GM21526 (cell line): ENCODE data around the gene SLC2A9.
"Not testable (repeated sequence)": the region's sequence is repeated elsewhere in the genome, so short reads cannot be mapped to it uniquely, and the experiment has no call there.

Source experiments
- ATAC-seq: cut with Tn5 transposase; IDR thresholded peaks from one replicate; pipeline ENCODE4 v1.9.1; 2021; ENCODE audit warnings: moderate library complexity; ENCODE audit not compliant: unreplicated experiment, low FRiP score

Gene SLC2A9

DNA sequence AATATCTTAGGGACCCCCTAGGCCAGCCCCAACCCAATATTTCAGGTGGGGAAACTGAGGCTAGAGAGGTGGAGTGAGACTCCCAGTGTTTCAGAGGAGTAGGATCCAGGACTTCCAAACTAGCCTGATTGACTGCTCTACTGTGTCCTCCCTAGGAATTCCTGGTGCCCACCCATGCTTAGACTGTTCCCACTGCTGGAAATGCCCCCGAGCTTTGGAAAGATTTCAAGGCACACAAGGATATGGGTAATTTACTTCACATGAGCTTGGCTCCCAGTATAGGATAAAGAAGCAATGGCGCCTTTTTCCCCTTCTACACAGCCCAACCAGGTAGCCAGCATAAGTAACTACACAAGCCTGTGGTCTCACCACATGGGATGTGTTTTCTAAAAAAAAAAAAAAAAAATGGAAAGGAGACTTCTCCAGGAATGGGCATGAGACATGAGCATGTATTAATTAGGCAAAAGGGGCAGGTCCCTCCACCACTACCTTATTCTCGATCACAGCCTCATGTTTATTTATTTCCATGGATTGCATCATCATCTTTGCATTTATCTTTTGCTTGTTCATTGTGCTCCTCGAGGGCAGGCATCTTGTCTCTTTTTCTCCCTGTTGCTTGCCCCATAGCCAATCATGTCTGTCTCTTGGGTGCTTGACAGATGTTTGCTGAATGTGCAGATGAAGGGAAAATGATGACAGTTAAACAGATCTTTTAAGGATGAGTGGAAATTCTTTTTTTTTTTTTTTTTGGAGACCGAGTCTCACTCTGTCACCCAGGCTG lies 173.1 kb downstream of the SLC2A9 start:
- ATAC-seq = no peak

DNA sequence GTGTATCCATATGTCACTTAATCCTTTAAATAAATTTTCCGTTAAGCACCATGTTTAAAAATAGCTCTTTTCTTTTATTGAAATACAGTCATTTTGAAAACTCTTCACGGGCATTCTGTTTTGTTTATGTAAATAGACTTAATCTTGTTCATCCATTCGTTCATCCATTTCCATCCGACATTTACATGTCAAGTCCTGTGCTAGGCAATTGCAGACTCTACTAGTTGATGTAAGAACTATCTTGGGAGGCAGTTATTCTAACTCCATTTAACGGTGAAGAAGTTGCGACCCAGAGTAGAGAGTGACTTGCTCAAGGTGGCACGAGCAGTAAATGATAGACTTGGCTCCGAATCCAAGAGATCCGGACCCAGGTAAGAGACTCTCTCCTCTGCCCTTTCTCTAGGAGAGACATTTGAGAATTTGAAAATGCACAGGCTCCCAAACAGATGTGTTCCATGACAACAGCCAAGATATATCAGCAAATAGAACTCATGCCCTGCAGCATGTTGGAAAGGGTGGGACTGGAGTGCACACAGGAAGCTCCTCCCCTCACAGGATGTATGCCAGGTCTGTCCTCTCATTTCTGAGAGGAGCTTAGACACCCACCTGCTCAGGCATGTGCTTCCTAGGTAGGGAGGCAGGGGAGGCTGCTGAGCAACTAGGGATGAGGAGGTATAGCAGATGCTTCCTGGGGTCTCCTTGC lies 175.4 kb downstream of the SLC2A9 start:
- no peak for ATAC-seq

DNA sequence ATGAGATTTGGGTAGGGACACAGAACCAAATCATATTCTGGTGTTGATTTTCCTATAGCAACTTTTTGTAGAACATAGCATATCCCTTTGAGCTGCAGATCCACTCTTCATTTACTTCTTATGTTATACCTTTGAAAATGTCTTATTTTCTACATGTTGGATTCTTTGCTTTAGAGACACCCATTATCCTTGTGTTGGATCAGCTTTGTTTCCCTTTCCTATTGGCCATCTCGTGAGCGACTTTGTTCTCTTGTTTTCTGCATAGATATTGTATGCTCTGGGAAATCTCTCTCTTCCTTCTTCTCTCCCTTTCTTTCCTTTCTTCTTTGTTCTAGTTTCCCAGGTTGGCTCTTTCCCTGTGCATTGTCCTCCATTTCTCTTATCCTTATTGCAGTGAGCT lies 180.2 kb downstream of the SLC2A9 start:
- ATAC-seq = no peak

DNA sequence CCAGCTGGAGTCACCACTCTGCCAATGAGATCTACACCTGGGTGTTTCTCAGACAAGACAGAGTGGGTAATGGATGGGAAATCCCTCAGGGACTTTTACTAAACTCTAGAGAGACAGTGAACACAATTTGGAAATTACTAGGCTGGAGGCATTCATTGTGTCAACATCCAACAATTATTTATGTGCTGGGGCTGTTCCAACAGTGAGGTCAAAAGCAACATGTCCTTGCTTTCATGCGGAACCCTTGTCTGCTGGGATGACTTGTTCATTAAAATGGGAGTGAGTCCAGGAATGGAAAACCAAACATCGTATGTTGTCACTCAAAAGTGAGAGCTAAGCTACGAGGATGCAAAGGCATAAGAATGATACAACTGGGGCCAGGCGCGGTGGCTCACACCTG lies 185.9 kb downstream of the SLC2A9 start:
- ATAC-seq = no peak

DNA sequence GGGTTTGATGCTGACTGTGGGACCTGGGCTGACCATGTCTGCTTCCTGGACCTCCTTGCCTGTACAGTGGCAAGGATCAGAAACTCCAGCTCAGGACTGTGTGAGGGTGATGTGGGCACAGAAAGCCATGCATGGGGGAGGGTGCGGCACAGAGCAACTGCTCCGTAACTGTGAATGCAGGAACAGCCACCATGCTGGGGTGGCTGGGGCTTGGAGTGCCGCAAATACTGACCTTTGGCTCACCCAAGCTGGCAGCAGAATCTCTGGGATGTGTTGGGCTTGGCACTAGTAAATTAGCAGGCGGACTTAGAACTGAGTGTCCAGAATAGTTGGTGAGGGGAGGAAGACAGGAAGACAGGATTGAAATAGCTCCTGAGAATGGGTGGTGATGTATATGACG lies 187.9 kb downstream of the SLC2A9 start:
- ATAC-seq = no peak

DNA sequence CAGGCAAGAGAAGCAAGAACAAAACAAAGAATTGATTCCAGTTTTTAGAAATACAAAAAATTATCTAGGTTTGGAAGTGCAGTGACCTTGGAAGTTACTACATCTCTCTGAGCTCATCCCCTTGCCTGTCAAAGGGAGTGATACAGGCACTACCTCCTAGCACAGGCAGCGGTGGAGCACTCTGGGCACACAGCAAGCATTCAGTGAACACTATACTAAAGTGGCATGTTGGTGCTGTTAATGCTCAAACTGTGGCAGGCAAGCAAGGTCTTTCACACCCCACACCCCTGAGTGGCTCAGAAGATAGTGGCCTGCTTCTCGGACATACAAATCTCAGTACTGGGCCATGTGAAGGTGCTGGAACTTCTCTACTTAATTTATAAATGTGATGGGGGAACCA lies 188.7 kb downstream of the SLC2A9 start:
- no peak for ATAC-seq

DNA sequence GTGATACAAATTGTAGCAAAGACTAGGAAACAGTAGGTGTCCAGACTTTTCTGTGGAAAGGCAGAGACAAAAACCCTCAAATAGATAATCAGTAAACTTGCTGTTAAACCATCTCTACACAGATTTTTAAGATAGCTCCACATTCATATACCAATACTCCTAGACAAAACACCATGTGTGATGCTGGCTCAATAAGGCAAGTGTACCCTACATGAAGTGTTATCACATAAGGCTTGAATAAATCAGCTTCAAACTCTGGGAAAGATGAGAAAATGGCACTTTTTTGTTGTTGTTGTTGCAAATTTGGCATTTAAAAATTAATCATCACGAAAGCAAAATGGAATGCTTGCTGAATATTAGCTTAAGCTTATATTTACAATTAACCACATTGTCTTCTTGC lies 194.7 kb downstream of the SLC2A9 start:
- no peak for ATAC-seq

DNA sequence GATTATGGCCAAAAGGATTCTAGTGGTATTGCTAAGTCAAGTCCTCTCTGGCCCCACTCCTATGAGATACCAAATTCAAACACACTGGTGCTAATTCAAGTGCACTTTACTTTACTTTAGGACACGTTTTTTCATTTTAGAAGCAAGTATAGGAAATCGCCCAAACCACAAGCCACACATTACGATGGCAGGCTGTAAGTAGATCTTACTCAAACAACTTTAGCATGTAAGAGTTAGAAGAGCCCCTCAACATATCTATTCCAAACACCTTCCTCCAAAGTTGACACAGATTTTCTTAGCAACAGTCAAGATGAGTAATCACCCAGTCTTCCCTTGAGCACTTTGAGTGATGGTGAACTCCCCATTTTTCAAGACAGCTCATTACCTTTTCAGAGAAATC lies 196.2 kb downstream of the SLC2A9 start:
- ATAC-seq = no peak

DNA sequence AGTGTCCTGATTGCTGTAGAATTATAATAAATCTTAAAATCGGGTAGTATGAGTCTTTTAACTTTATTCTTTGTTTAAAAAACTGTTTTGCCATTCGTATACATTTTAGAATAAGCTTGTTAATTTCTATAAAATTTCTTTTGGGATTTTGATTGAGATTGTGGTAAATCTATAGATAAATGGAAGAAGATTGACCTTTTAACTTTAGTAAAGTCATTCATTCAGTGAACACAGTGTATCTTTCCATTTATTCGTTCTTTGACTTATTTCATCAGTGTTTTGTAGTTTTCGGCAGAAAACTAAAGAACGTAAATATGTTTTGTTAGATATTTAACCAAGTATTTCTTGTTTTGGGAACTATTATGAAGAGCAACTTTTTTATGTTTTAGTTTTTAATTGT lies 201.0 kb downstream of the SLC2A9 start:
- ATAC-seq = no peak

DNA sequence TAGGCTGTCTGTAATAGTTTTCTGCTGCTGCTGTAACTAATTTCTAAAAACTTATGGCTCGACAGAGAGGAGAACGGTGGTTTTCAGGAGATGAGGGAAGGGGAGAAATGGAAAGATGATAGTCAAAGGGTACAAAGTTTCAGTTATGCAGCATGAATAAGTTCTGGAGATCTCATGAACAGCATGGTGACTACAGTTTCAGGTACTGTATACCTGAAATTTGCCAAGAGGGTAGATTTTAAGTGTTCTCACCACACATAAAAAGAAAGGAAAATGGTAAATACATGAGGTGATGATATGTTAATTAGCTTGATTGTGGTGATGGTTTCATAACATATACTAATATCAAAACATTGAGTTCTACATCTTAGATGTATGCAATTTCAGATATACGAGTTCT lies 205.0 kb downstream of the SLC2A9 start:
- no peak for ATAC-seq

DNA sequence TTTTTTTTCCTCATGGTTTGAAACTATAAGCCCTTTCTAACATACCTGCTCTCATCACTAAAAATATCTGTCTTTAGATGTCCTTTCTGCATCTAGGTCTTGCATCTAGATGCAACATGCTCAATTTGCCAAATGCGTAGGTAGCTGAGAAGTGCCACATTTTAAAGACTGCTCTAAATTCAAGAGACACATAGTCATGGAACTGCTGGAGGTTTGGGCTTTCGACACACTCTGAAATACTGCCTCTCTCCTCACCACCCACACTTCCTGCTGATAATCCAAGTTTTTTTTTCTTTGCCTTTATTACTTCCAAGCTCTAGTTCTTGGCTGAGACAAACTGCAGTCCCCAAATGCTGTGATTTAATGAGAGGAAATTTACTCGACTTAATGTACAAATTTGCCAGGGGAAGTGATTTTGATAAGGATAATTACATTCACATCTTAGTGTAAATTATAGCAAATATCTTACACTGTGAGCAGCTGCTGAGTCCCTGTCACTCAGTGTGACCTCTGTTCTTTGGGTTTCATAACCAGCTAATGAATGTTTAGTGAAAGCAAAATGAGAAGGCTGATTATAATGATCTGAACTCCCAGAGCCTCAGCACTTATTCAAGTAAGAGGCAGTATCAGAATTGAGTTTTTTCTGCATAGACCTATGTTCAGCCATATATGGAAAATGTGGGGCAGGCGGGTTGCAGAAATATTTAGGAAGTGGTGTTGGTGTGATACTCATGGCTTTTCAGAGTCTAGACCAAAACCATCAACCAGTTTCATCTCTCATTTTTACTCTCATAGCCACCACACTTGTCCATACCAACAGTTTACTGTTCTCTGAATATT lies 208.6 kb downstream of the SLC2A9 start:
- peak; percentile 89 for ATAC-seq

DNA sequence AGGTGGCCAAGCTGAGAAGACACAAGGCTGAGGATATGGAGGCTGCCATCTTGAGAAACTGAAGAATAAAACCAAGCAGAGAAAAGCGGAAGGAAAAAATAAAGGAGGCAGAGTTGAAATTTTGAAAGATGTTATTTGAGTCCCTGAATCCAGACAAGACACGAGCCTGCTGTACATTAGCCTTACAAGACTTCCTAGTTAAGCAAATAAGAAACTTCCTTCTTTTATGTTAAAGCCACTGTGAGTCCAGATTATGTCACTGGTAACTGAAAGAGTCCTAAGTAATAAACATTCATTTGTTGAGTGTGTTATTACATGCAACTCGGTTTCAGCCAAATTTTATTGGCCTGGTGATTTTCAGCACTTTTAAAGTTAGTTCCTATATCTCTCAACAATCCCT lies 209.5 kb downstream of the SLC2A9 start:
- no peak for ATAC-seq

DNA sequence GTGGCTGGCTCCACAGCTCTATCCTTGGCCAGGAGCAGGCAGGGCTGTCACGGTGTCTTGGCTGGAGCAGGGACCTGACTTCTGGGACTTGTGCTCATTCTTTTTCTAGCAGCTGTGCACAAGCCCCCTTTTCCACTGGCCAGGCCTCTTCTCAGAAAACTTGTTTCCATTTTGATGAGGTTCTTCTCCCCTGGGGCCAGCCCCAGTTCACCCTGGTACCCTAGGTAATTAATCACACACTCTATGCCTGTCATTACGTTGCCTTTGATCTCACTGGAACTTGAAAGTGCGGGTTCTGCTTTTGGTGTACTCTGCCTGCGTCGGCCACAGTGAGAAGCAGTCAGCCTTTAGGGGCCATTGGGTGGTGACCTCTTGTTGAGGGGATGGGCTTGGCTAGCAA lies 213.2 kb downstream of the SLC2A9 start:
- no peak for ATAC-seq

DNA sequence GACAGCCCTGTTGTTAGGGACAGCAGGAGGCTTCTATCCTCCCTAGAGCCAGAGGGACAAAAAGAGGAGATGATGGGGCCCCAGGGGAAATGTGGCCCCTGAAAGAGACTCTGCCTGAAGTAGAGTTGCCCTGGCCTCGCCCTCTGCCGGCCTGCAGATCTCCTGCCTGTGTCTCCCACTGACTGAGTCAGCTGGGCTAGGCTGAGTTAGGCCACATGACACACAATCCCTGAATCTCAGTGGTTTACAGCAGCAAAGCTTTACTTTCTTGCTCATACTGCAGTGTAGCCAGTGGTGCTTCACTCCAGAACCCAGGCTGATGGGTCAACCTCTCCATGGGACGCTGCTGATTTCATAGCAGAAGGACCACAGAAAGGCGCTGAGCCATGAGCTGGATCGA lies 216.4 kb downstream of the SLC2A9 start:
- ATAC-seq = no peak

DNA sequence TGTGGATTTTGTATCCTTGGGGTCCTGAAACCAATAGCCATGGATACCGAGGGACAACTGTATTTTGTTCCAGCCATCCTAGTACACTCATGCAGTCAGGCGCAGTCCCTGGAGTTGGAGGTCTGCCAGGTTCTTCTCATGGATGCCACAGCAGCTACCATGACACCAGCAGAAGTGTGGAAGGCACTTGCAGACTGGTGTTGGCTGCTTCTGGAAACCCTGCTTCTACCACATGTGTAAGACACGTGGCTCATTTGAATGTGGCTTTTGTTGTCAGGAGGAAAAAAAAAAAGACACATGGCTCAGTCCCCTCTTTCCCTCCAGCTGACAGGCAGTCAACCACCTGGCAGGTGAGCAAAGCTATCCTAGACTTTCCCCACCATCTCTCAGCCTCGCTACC lies 220.4 kb downstream of the SLC2A9 start:
- no peak for ATAC-seq

DNA sequence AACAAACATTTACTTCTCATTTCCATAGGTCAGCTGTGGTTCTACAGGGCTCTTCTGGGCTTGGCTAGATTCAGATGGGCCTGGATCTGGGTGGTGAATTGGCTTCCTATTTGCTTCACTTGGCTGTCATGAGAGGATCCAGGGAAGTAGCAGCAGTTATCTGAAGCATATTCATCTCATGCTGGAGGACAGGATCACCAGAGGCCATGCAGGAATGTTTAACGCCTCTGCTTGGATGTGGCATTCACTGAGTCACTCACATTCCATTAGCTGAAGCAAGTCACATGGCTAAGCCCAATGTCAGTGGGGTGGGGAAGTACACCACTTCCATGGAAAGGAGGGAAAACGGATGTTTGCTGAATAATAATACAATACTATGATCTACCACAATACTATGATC lies 224.7 kb downstream of the SLC2A9 start:
- ATAC-seq = not testable (repeated sequence)

DNA sequence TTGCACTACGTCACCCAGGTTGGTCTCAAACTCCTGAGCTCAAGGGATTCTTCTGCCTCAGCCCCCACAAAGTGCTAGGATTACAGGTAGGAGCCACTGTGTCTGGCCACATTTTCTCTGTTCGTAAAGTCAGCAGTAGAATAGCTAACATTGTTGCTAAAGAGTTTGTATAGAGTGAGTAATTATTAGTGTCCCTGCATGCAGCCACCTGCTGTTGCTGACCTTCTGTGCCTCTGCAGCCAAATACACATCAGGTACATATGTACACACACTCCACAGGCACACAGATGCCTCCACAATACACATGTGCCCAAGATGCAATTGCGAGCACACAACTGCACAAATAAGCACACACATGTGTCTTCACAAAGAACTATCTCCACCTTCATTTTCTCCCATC lies 228.9 kb downstream of the SLC2A9 start:
- no peak for ATAC-seq

DNA sequence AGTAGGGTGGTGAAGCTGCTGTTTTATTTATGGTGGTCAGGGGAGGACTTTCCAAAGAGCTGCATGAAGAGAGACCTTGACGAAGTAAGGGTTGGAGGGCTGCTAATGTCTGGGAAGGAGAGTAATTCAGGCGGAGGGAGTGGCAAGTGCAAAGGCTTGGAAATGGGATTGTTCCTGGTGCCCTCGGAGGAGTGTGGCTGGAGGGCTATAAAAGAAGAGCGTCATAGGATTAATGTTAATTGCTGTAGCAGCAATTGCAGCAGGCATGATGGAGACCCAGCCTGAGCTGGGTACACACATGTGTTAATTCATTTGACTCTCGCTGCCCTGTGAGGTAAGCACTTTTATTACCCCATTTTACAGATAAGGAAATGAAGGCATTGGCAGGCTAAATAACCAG lies 235.4 kb downstream of the SLC2A9 start:
- ATAC-seq = not testable (repeated sequence)

DNA sequence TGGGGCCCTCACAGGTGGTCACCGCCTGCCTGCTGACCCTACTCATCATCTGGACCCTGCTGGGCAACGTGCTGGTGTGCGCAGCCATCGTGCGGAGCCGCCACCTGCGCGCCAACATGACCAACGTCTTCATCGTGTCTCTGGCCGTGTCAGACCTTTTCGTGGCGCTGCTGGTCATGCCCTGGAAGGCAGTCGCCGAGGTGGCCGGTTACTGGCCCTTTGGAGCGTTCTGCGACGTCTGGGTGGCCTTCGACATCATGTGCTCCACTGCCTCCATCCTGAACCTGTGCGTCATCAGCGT lies 239.2 kb downstream of the SLC2A9 start:
- ATAC-seq = no peak

DNA sequence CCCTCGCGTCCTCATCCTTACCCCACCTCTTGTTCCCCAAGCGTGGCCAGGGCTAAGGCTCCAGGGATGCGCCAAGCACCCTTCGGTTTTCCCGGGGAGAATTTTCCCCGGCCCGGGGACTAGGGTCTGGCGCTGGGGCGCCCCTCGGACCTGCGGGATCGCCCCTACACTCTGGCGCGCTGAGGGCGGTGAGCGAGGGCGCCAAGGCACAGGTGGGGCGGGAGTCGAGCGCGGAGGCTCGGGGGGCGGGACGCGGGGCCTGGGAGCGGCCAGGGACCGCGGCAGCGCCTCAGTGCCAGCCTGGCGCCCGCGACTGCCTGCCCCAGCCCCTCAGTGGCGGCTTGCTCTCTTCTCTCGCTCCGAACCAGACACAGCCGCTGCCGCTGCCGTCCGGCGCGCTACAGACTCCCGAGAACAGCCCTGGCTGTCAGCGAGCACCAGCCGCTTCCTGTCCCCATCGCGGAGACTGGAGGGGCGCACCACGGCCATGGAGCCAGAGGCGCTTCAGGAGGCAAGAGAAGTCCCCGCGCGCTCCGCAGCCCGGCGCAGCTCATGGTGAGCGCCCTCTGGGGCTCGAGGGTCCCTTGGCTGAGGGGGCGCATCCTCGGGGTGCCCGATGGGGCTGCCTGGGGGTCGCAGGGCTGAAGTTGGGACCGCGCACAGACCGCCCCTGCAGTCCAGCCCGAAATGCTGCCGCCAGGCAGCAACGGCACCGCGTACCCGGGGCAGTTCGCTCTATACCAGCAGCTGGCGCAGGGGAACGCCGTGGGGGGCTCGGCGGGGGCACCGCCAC lies 239.8 kb downstream of the SLC2A9 start, which contains the start of gene DRD5:
TSS of gene DRD5 (plus strand) at position 292 of the 793 bp plus-strand sequence. CDS start at position 688, 396 bp downstream.
- ATAC-seq = no peak
